Activated CD4-positive, alpha-beta memory T cell treated with anti-CD3 and anti-CD28 coated beads for 36 hours (primary cell): Measurements from ENCODE around the gene ITIH2. TPM values are rescaled to one million over a fixed set of nuclear protein-coding genes. Genes with fewer than 3 reads are reported as not detected.
A peak's percentile ranks its signal among the peaks of the same experiment; 100 is the strongest.
"Not testable (repeated sequence)": the region's sequence is repeated elsewhere in the genome, so short reads cannot be mapped to it uniquely, and the experiment has no call there.

Experiments
- CTCF ChIA-PET: fragments of 350-600 bp; sonication (Branson Sonifier 250); formaldehyde crosslinking; loops from one replicate; lab custom pipeline; 2021; ENCODE audit warnings: antibody characterized with exemption, inconsistent platforms; lab: Charles Lee
- POLR2A ChIA-PET: fragments of 350-600 bp; sonication (Branson Sonifier 250); formaldehyde crosslinking; loops from one replicate; lab custom pipeline; 2021; ENCODE audit warnings: antibody characterized with exemption; lab: Charles Lee
- DNase-seq: peaks from one replicate; pipeline ENCODE4 v3.0.0-alpha.2; 2020
- H3K27ac Mint-ChIP-seq: one replicate; pipeline ENCODE4 v1.8.0; 2021; ENCODE audit warnings: mixed read lengths
- H3K27me3 Mint-ChIP-seq: one replicate; pipeline ENCODE4 v1.8.0; 2021; ENCODE audit warnings: mixed read lengths
- H3K36me3 Mint-ChIP-seq: one replicate; pipeline ENCODE4 v1.8.0; 2021; ENCODE audit warnings: mixed read lengths
- H3K4me1 Mint-ChIP-seq: one replicate; pipeline ENCODE4 v1.8.0; 2021; ENCODE audit warnings: low read depth, mixed read lengths
- H3K4me3 Mint-ChIP-seq: one replicate; pipeline ENCODE4 v1.8.0; 2021; ENCODE audit warnings: mild to moderate bottlenecking, mixed read lengths
- H3K9me3 Mint-ChIP-seq: one replicate; pipeline ENCODE4 v1.8.0; 2021; ENCODE audit warnings: mixed read lengths
- intact Hi-C: fragments of 100-400 bp; cut with micrococcal nuclease; formaldehyde crosslinking; loops from one replicate; pipeline ENCODE4 v1.15.1; 2023
- total RNA-seq, 2 experiments: library from RNA; stranded (reverse); gene quantifications; one replicate each; pipeline ENCODE4 v1.2.3, GENCODE V29; 2021

ITIH2 gene, protein sequence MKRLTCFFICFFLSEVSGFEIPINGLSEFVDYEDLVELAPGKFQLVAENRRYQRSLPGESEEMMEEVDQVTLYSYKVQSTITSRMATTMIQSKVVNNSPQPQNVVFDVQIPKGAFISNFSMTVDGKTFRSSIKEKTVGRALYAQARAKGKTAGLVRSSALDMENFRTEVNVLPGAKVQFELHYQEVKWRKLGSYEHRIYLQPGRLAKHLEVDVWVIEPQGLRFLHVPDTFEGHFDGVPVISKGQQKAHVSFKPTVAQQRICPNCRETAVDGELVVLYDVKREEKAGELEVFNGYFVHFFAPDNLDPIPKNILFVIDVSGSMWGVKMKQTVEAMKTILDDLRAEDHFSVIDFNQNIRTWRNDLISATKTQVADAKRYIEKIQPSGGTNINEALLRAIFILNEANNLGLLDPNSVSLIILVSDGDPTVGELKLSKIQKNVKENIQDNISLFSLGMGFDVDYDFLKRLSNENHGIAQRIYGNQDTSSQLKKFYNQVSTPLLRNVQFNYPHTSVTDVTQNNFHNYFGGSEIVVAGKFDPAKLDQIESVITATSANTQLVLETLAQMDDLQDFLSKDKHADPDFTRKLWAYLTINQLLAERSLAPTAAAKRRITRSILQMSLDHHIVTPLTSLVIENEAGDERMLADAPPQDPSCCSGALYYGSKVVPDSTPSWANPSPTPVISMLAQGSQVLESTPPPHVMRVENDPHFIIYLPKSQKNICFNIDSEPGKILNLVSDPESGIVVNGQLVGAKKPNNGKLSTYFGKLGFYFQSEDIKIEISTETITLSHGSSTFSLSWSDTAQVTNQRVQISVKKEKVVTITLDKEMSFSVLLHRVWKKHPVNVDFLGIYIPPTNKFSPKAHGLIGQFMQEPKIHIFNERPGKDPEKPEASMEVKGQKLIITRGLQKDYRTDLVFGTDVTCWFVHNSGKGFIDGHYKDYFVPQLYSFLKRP
- not detected for total RNA-seq

DNA sequence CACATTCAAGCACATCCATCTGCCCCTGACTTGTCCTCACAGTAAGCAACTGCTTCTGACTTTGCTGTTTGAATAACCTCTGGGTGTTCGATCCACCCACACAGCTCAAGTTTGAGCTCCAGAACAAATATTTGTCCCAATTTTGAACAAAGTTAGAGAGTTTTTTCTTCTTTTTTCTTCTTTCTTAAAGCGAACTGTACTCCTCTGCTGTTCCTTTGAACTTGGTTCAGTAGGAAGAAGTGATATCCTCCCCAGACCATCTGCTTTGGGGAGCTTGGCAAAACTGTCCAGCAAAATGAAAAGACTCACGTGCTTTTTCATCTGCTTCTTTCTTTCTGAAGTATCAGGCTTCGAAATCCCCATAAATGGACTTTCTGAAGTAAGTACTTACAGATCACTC lies at the start of gene ITIH2:
Gene ITIH2 (plus strand): TSS at position 177 of the 400 bp plus-strand sequence. CDS start 119 bp downstream, at position 296.
- Mint-ChIP-seq H3K4me3 (no peak within 1 kb of the TSS), H3K27ac (no peak within 1 kb of the TSS), H3K4me1 (no peaks in the 10 kb centered on the region), H3K9me3 (no peaks in the 10 kb centered on the region), H3K36me3 (no peaks in the 10 kb centered on the region), H3K27me3 (peaks cover 36% of the 10 kb centered on the region)
- DNase-seq = no peak
- CTCF ChIA-PET = interaction anchor here (1.5 kb wide), 1 partner anchor 16 kb away, joined by 4 read pairs; no protein-coding TSS in a partner anchor
- POLR2A ChIA-PET = no interaction called here
- intact Hi-C loops = no loop called here

DNA sequence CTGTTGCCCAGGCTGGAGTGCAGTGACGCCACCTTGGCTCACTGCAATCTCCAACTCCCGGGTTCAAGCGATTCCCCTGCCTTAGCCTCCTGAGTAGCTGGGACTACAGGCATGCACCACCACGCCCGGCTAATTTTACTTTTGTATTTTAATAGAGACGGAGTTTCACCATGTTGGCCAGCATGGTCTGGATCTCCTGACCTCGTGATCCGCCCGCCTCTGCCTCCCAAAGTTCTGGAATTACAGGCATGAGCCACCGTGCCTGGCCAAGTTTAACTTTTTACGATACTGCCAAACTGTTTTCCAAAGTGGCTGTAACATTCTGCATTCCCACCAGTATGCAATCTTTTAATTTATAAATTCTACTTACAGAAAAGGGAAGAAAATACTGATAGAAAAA lies 46.0 kb upstream of the ITIH2 start:
- H3K4me3 Mint-ChIP-seq, intact Hi-C loops, DNase-seq, H3K36me3 Mint-ChIP-seq, H3K4me1 Mint-ChIP-seq, H3K9me3 Mint-ChIP-seq, H3K27ac Mint-ChIP-seq, POLR2A ChIA-PET, CTCF ChIA-PET: not testable (repeated sequence)
- H3K27me3 Mint-ChIP-seq = peaks cover 28% of the 10 kb centered on the region

DNA sequence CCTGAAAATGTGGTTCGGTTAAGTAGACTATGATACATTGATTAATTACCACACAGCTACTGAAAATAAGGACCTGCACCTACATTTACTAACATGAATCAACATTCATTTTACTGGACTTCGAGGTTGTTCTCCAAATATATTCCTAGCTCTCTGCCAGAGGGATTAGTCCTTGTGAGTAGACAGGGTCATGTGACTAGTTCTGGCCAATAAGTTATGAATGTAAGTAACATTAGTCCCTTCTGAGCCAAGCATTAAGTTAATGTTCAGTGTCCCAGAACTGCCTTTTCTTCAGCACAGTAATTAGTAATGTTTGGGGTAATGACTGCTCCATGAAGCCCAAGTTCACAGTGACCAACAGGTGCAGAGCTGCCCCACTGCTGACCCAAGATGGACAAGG lies 45.6 kb upstream of the ITIH2 start:
- intact Hi-C loops = no loop called here
- no peak for DNase-seq
- Mint-ChIP-seq H3K9me3 (no peaks in the 10 kb centered on the region), H3K4me1 (no peaks in the 10 kb centered on the region), H3K27me3 (peaks cover 31% of the 10 kb centered on the region), H3K36me3 (no peaks in the 10 kb centered on the region), H3K27ac (no peak overlapping the region), H3K4me3 (no peak overlapping the region)
- ChIA-PET CTCF (no interaction called here), POLR2A (no interaction called here)

DNA sequence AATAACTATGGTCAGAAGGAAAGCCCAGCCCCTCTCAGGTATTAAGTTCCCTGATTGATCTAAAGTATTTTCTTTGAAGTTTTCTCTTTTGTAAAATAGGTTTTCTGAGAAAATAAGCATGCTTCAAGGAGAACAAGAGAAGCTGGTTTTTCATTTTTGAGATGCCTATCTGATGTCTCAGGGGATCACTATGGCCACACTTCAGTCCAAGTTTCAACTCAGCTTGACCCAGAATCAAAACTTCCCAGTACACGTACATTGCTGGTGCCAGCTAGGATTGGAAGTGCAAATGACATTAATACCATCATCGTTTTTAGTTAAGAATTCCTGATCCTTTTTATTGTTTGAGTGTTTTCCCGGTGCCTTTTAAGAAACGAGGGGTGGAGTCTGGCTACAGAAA lies 43.6 kb upstream of the ITIH2 start:
- no peaks in the 10 kb centered on the region for H3K9me3 Mint-ChIP-seq
- intact Hi-C loops = no loop called here
- H3K4me1 Mint-ChIP-seq = no peaks in the 10 kb centered on the region
- H3K4me3 Mint-ChIP-seq = no peak overlapping the region
- CTCF ChIA-PET = interaction anchor here (0.6 to 1.5 kb wide), 2 partner anchors 28 to 134 kb away, joined by 3 to 5 read pairs; no protein-coding TSS in a partner anchor
- peaks cover 36% of the 10 kb centered on the region for H3K27me3 Mint-ChIP-seq
- POLR2A ChIA-PET = interaction anchor here (0.6 kb wide), 1 partner anchor 164 kb away, joined by 4 read pairs; no protein-coding TSS in a partner anchor
- DNase-seq = no peak
- H3K36me3 Mint-ChIP-seq = no peaks in the 10 kb centered on the region
- H3K27ac Mint-ChIP-seq = no peak overlapping the region

DNA sequence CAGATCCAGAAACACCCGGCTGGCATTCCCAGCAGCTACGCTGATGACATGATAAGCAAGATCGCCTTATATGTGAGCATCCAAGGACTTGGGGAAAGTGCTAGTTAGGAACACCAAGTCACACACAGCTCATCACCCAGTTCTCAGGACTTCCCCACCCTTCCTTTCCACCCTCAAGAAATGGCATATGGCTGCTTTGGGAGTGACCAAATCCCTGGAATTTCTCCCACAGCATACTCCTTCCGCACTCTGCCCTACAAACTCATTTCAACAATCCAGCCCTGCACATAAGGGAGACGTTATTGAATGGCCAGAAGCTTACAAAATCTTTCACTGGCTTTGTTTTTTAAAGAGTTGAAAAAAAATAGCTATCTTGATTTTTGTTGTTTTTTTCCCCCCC lies 40.6 kb upstream of the ITIH2 start:
- H3K36me3 Mint-ChIP-seq = no peaks in the 10 kb centered on the region
- H3K27me3 Mint-ChIP-seq = peaks cover 50% of the 10 kb centered on the region
- POLR2A ChIA-PET = no interaction called here

DNA sequence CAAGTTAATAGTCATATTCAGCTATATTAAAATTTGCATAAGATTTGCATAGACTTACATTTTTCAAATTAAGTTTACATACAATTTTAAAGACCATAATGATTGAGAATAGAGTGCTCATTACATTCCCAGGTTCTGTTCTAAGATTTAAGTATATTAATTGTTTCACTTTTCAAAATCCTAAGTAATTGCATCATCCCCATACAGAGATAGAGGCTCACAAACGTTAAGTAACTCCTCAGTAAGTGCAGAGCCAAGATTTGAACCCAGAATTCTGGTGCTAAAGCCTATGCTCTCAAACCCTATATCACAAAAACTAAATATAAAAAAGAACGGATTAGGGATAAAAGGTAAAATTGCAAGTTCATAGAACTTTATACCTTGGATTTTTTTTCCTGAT lies 38.4 kb upstream of the ITIH2 start:
- H3K4me3 Mint-ChIP-seq = no peak overlapping the region
- POLR2A ChIA-PET = no interaction called here
- CTCF ChIA-PET = no interaction called here
- no peak for DNase-seq
- intact Hi-C loops = no loop called here
- H3K9me3 Mint-ChIP-seq = no peaks in the 10 kb centered on the region
- H3K36me3 Mint-ChIP-seq = no peaks in the 10 kb centered on the region
- H3K27me3 Mint-ChIP-seq = peaks cover 43% of the 10 kb centered on the region
- peaks cover 12% of the 10 kb centered on the region for H3K4me1 Mint-ChIP-seq
- no peak overlapping the region for H3K27ac Mint-ChIP-seq

More for the DNA sequence above, 40.6 kb upstream of the ITIH2 start:
- H3K4me1 Mint-ChIP-seq = peaks cover 9% of the 10 kb centered on the region
- CTCF ChIA-PET = interaction anchor here (2.1 kb wide), 1 partner anchor 25 kb away, joined by 7 read pairs; no protein-coding TSS in a partner anchor
- intact Hi-C loops = no loop called here
- DNase-seq = no peak
- H3K27ac Mint-ChIP-seq = no peak overlapping the region
- no peaks in the 10 kb centered on the region for H3K9me3 Mint-ChIP-seq
- no peak overlapping the region for H3K4me3 Mint-ChIP-seq

DNA sequence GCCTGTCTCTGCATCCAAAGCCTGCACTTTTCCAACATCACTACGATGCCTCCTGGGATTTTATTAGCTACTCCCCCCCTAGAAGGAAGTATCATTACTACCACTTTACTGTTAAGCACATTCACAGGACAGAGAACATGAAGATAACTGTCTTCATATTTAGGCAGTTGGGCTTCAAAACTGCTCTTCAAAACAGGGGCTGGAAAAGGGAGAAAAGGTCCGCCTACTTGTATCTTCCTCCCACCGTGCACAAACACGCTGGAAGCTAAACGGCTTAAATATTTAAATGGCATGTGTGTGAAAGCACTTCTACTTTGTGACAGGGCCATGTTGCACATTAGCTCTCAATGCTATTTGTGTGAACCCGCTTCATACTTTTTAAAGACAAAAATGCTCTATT lies 37.3 kb upstream of the ITIH2 start:
- Mint-ChIP-seq H3K9me3 (no peaks in the 10 kb centered on the region), H3K27ac (no peak overlapping the region), H3K4me3 (no peak overlapping the region), H3K36me3 (no peaks in the 10 kb centered on the region), H3K27me3 (peaks cover 37% of the 10 kb centered on the region), H3K4me1 (peaks cover 12% of the 10 kb centered on the region)
- POLR2A ChIA-PET = no interaction called here
- intact Hi-C loops = no loop called here
- no peak for DNase-seq
- CTCF ChIA-PET = interaction anchor here (0.5 to 1.3 kb wide), 3 partner anchors 21 to 1568 kb away, joined by 3 read pairs; no protein-coding TSS in a partner anchor

DNA sequence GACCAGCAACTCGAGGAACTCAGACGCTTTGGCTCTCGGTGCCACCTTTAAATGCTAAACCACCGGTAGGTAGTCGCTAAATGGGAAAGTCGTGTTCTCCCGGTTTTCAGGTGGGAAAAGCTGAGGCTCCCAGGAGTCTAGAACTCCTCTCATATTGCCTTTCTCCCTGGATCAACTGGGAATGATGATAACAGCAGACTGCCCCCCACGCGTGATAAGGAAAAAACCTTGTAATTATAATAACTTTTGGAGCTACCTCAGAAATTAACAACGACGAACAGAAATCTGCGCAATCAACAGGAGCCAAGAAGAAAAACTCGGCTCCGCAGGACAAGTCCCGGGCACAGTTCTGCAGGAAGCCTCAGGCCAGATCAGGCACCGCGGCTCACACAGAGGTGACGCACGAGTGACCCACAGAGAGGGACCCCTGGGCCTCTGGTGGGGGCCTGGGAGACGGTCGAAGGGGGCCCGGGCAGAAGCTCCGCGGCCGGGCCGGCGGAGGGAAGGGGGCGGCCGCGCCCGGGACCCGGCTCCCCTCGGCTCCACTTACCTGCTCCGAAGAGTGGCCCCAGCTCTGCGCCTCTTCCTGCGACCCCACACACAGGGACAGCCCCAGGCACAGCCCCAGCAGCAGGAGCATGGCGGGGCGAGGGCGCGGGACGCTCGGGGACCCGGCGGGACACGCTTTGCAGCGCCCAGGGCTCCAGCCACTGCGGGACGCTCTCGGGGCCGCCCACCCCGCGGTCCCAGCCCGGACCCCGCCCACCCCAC lies 36.7 kb upstream of the ITIH2 start, which contains the start of gene ITIH5:
Gene ITIH5 (minus strand): TSS at position 714 of the 771 bp plus-strand sequence. CDS start 74 bp downstream, at position 640.
- H3K4me1 Mint-ChIP-seq = peaks cover 12% of the 10 kb centered on the region
- intact Hi-C loops = no loop called here
- H3K27me3 Mint-ChIP-seq = peaks cover 37% of the 10 kb centered on the region
- ChIA-PET POLR2A (no interaction called here), CTCF (interaction anchor here (1.3 kb wide), 1 partner anchor 20 kb away, joined by 3 read pairs; no protein-coding TSS in a partner anchor)
- no peak within 1 kb of the TSS for H3K27ac Mint-ChIP-seq
- H3K9me3 Mint-ChIP-seq = no peaks in the 10 kb centered on the region
- DNase-seq = peak; percentile 10
- H3K36me3 Mint-ChIP-seq = no peaks in the 10 kb centered on the region
- peak within 1 kb of the TSS; percentile 52 for H3K4me3 Mint-ChIP-seq

DNA sequence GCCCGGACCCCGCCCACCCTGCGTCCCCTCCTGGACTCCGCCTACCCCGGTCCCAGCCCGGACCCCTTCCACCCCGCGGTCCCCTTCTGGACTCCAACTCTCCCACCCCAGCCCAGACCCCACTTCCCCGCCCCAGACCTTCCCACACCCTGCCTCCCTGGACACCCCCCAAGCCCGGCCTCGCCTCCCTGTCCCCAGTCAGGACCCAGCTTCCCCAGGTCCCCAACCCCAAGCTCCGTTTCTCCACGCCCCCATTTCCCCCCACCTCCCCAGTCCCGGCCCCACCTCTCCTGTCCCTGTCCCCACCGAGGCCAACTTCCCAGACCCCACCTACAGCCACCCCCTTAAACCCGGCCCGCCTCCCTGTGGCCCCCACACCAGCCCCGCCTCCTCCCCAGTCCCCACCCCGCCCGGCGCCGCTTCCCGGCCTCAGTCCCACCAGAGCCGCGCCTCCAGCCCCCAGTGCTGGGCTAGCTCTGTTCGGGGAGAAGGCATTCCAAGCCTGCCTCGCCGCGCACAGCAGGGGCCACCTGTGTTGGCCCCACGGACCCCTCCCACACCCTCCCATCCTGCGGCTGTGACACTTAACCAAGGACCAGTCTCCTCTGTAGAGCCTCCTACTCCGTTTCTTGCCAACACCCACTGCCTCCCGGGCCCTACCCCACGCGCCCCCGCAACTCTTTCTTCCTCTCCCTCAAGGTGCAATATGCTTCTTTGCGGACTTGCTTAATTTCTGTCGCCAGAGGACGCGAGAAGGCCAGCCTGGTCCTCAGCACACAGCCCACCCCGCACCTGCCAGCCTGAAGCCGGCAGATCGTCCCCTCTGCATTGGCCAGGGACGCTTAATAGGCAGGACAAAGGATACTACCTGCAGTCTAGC lies 35.6 kb upstream of the ITIH2 start:
- POLR2A ChIA-PET = no interaction called here
- intact Hi-C loops = no loop called here
- Mint-ChIP-seq H3K4me3 (peak overlapping the region; percentile 52), H3K9me3 (no peaks in the 10 kb centered on the region), H3K27ac (no peak overlapping the region), H3K4me1 (peaks cover 12% of the 10 kb centered on the region), H3K27me3 (peaks cover 39% of the 10 kb centered on the region), H3K36me3 (no peaks in the 10 kb centered on the region)
- DNase-seq = peak; percentile 13
- CTCF ChIA-PET = no interaction called here

DNA sequence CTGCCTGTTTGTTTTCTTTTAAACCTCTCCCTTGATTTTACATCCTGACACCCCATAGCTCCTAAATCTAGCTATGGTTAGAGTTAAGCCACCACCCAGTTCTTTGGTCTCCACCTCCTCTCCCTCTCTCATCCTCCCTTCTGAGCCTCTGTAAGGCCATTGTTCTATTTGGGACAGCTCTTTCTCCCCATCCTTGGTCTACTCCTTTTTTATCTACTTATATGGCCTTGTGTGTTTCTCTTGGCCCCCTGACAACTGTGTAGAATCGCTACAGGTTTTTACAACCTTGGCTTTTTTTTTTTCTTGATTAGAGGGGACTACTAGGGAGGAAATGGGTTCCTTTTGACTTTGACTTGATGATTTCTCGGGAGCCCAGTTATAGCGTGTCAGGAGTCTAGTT lies 33.0 kb upstream of the ITIH2 start:
- DNase-seq = no peak
- Mint-ChIP-seq H3K27ac (no peak overlapping the region), H3K4me3 (no peak overlapping the region), H3K36me3 (no peaks in the 10 kb centered on the region), H3K4me1 (peaks cover 12% of the 10 kb centered on the region), H3K9me3 (no peaks in the 10 kb centered on the region), H3K27me3 (peaks cover 42% of the 10 kb centered on the region)
- ChIA-PET POLR2A (no interaction called here), CTCF (interaction anchor here (0.6 to 1.0 kb wide), 3 partner anchors 19 to 145 kb away, joined by 3 to 4 read pairs (median 3); no protein-coding TSS in a partner anchor)
- intact Hi-C loops = no loop called here
